Measurements from ENCODE around the gene PLEKHN1. TPM values are rescaled to one million over a fixed set of nuclear protein-coding genes. Genes with fewer than 3 reads are reported as not detected.

PLEKHN1 gene
- total RNA-seq, 1 donor from 2014 or later, result 15.2 TPM

DNA sequence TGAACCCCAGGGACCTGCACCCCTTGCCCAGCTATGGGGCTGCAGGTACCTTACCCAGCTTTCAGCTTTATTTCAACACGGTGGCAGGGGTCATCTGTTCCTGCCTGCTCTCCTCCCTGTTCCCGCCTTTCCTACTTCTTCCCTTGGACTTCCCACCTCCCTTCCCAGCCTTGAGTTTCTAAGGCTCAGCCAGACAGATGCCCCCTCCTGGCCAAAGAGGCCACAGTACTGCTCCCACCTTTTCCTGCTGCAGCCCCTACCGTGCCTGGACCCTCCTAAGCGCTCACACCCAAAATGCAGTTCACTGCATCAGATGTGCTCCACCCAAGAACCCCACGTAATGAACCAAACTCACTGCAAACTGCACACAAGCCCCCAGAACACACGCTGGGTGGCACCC, 14.9 kb upstream of the PLEKHN1 start:
- Histone ChIP-seq H3K36me3 (peaks cover 0 to 89% of the 10 kb centered on the region in 2 donors), H3K9me3 (no peaks in the 10 kb centered on the region), H3K27ac (no peak overlapping the region), H3K4me1 (no peaks in the 10 kb centered on the region), H3K27me3 (no peaks in the 10 kb centered on the region), H3K4me3 (no peak overlapping the region)
- DNase-seq (ENCODE audit: extremely low spot score in 2 of 2), result no peak
- intact Hi-C loops (cut with DNase I), result no loop called here
- no peak for TF ChIP-seq POLR2AphosphoS5 (IDR thresholded peaks at IDR 0.05; ENCODE audit: insufficient read depth in 1 of 2, low read depth in 1 of 2)
- TF ChIP-seq, protein P1, sequence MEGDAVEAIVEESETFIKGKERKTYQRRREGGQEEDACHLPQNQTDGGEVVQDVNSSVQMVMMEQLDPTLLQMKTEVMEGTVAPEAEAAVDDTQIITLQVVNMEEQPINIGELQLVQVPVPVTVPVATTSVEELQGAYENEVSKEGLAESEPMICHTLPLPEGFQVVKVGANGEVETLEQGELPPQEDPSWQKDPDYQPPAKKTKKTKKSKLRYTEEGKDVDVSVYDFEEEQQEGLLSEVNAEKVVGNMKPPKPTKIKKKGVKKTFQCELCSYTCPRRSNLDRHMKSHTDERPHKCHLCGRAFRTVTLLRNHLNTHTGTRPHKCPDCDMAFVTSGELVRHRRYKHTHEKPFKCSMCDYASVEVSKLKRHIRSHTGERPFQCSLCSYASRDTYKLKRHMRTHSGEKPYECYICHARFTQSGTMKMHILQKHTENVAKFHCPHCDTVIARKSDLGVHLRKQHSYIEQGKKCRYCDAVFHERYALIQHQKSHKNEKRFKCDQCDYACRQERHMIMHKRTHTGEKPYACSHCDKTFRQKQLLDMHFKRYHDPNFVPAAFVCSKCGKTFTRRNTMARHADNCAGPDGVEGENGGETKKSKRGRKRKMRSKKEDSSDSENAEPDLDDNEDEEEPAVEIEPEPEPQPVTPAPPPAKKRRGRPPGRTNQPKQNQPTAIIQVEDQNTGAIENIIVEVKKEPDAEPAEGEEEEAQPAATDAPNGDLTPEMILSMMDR (IDR thresholded peaks at IDR 0.05), result no peak

DNA sequence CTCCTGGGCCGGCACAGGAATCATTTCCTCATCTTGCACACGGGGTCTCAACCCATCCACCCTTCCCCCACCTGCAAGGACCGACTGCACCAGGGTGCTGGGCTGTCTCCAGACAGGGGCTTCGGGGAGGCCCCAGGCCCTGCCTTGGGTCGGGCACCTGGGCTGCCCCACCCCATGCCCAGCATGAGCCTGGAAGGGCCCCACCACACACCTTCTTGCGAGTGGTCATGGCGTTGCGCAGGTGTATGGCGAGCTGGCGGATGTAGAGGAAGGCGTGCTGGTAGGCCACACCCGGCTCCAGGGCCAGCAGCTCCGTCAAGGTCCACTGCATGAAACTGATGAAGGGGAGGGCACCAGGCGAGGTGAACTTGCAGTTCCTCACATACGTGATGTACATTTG, 14.1 kb upstream of the PLEKHN1 start:
- TF ChIP-seq POLR2AphosphoS5 (IDR thresholded peaks at IDR 0.05; ENCODE audit: insufficient read depth in 1 of 2, low read depth in 1 of 2) (no peak), POLR2A (IDR thresholded peaks at IDR 0.05) (no peak)
- TF ChIP-seq, protein P1 (IDR thresholded peaks at IDR 0.05), result no peak
- DNase-seq (ENCODE audit: extremely low spot score in 2 of 2), result no peak
- intact Hi-C loops (cut with DNase I), result no loop called here
- H3K36me3 ChIP-seq, result peaks cover 0 to 87% of the 10 kb centered on the region in 2 donors
- H3K27ac ChIP-seq, result no peak overlapping the region
- peaks cover 2% of the 10 kb centered on the region for H3K4me1 ChIP-seq
- no peaks in the 10 kb centered on the region for H3K9me3 ChIP-seq
- H3K27me3 ChIP-seq, result no peaks in the 10 kb centered on the region
- no peak overlapping the region for H3K4me3 ChIP-seq

DNA sequence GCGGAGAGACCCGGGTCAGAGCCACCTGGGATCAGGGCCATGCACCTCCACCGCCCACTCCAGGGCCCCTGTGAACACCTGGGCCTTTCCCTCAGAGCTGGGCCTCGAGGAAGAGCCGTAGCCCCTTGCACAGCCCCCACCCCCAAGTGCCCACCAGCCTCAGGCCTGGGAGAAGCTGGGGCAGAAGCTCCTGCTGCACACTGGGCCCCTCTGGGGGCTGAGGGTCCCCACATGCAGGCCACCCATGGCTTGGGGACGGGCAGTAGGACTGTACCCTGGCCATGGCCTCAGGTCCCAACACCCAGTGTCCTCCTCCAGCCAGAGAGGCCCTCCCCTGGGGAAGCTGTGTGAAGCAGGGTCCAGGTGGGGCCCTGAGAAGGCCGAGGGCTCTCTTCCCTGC, 13.7 kb upstream of the PLEKHN1 start:
- H3K9me3 ChIP-seq, result no peaks in the 10 kb centered on the region
- no peaks in the 10 kb centered on the region for H3K27me3 ChIP-seq
- peaks cover 0 to 87% of the 10 kb centered on the region in 2 donors for H3K36me3 ChIP-seq
- peaks cover 6% of the 10 kb centered on the region for H3K4me1 ChIP-seq
- no peak for DNase-seq (ENCODE audit: extremely low spot score in 2 of 2)
- no peak overlapping the region for H3K27ac ChIP-seq
- H3K4me3 ChIP-seq, result no peak overlapping the region
- no peak for TF ChIP-seq POLR2AphosphoS5 (IDR thresholded peaks at IDR 0.05; ENCODE audit: insufficient read depth in 1 of 2, low read depth in 1 of 2)
- TF ChIP-seq, protein P1 (IDR thresholded peaks at IDR 0.05), result no peak
- TF ChIP-seq POLR2A (IDR thresholded peaks at IDR 0.05), result no peak
- intact Hi-C loops (cut with DNase I), result no loop called here

DNA sequence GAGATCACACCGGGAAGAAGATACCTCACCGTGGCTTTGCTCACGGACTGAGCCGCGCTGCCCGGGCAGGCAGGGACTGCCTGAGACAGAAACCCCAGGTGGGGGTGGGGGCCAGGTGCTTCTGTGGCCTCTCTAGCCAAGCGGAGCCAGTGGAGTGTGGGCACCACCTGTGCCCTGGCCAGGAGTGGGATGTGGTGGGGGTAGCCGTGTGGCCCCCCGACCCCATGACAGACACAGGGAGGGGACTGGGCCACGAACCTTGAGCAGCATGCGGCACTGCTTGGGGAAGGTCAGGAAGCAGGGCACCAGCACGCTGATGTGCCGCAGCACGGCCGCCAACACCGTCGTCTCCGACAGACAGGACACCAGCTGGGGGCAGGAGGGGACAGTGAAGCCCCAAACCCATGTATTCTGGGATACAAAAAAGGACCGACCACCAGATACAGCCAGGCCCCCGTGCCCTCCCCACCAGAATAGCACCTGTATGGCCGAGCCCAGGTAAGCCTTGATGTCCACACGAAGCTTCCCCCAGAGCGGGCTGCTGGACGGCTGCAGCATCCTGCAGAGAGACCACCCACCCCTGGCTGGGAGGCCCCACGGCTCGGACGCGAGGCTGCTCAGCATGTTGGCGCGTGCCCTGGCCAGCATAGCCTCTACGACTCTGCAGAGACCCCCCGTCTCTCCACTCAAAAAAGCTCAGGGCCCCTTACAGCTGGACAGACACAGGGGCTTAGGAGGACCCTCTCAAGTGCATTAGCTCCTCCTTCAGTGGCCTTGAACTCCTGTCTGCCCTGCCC, 12.6 kb upstream of the PLEKHN1 start:
- no peak for DNase-seq (ENCODE audit: extremely low spot score in 2 of 2)
- H3K4me1 ChIP-seq, result peaks cover 17% of the 10 kb centered on the region
- no peaks in the 10 kb centered on the region for H3K9me3 ChIP-seq
- H3K27me3 ChIP-seq, result no peaks in the 10 kb centered on the region
- intact Hi-C loops (cut with DNase I), result no loop called here
- H3K4me3 ChIP-seq, result no peak overlapping the region
- H3K27ac ChIP-seq, result no peak overlapping the region
- TF ChIP-seq POLR2A (IDR thresholded peaks at IDR 0.05) (no peak), POLR2AphosphoS5 (IDR thresholded peaks at IDR 0.05; ENCODE audit: insufficient read depth in 1 of 2, low read depth in 1 of 2) (no peak)
- TF ChIP-seq, protein P1 (IDR thresholded peaks at IDR 0.05), result no peak
- peaks cover 0 to 79% of the 10 kb centered on the region in 2 donors for H3K36me3 ChIP-seq

DNA sequence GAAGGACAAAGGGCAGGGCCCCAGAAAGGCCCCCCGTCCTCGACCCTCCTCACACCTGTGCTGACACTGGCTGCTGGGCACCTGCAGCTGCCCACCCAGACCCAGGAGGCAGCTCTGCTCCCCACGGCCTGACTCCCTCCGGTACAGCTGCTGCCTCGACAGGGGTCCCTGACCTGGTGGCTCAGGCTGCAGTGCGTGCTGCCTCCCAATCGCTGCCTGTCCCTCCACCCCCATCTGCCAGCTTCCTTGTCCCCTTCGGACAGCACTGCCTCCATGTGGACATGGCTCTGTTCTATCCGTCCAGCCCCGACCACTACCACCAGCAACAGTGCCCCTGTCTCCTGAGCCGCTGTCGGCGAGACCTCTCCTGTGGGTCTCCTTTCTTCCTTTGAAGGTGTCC, 11.4 kb upstream of the PLEKHN1 start:
- intact Hi-C loops (cut with DNase I), result no loop called here
- no peak for DNase-seq (ENCODE audit: extremely low spot score in 2 of 2)
- Histone ChIP-seq H3K27ac (no peak overlapping the region), H3K9me3 (no peaks in the 10 kb centered on the region), H3K4me1 (peaks cover 23% of the 10 kb centered on the region), H3K36me3 (peaks cover 0 to 70% of the 10 kb centered on the region in 2 donors), H3K27me3 (no peaks in the 10 kb centered on the region), H3K4me3 (no peak overlapping the region)
- TF ChIP-seq POLR2AphosphoS5 (IDR thresholded peaks at IDR 0.05; ENCODE audit: insufficient read depth in 1 of 2, low read depth in 1 of 2) (no peak), POLR2A (IDR thresholded peaks at IDR 0.05) (no peak)
- TF ChIP-seq, protein P1 (IDR thresholded peaks at IDR 0.05), result no peak

All from vagina (tissue), 2 donors.